ENCODE measurements around the gene CYP51A1.
"Not testable (repeated sequence)": the region's sequence is repeated elsewhere in the genome, so short reads cannot be mapped to it uniquely, and the experiment has no call there.

CYP51A1 gene

GRCh38 chr7:92134271-92135051 is at the start of gene CYP51A1:
CYP51A1 (minus strand) TSS chr7:92134477; CDS start chr7:92134364, 113 bp downstream.
- no peak for FAIRE-seq

DNA sequence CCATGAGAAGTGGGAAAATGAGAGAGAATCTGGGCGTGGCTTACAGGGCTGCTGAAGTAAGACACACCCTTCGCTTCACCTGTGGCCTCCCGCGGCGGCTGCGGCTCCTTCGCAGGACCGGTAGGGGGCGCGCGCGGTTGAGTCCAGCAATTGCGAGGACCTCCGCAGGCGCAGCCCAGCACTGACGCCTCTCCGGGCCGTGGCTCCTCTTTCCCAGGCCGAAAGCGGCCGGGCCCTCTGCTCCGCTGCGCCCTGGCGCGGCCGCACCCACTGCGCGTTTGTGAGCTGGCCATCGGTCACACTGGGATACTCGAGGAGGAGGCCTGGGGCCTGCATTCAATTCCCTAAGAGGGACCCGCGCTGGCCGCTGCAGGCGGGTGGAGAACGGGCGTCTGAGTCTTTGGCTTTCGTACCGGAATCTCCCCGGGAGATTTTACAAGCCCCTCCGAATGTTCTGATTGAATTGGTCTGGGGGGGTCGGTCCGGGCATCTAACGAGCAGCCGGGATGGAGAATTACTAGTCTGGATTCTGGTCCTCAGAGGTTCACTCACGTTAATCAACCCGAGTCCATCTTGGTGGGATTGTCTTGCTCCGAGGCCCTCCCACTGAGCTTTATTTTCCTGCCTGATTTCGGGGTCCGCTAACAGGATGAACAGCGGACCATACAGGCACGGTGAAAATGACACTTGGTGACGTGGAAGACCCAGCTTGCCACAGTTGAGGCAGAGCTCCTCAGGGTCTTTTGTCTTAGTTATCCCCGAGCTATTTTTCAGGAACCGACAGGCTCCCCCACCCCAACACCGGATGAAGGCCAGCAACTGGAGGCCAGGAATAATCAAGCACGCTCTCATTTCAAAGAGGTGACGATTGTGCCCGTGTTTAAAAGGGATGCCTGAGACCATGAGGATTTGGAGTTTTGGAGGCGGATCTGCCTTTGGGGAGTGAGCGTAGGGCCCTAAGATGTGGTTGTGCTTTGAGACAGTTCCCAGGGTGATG is 44.9 kb upstream of the CYP51A1 start, which contains the start of gene LRRD1:
Gene LRRD1, minus strand, starts transcription at position 215 of the 997 bp plus-strand sequence. CDS start 13,940 bp downstream, outside the sequence.
- DNase-seq (ENCODE audit: low spot score) (peak; percentile 67), FAIRE-seq (no peak)

More at GRCh38 chr7:92134271-92135051, at the start of gene CYP51A1:
- peak; percentile 70 for DNase-seq (ENCODE audit: low spot score)

DNA sequence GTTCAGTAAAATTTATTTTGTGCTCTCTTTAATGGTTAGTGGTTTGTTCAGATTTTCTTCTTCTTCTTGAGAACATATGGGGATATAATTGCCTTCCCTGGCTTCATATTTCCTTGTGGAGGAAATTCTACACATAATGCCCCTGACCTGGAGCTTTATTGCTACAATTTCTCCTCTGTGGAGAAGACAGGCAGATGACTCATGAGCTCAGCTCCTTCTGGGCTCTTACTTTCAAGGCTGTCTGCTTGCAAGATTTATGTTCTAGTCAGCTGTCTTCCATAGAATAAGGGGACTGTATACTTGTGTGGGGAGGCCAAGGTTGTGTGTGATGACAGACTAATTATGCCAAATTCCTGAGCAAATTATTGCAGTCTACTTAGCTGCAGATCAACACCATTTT is 43.1 kb upstream of the CYP51A1 start:
- FAIRE-seq: no peak
- no peak for DNase-seq (ENCODE audit: low spot score)

DNA sequence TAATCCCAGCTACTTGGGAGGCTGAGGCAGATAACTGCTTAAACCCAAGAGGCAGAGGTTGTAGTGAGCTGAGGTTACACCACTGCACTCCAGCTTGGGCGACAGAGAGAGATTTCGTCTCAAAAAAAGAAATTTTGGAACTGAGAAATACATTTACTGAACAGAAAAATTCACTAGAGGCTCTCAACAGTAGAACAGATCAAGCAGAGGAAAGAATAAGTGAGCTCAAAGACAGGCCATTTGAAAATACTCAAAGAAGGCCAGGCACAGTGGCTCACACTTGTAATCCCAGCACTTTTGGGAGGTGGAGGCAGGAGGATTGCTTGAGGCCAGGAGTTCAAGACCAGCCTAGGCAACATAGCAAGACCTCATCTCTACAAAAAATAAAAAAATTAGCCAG is 35.3 kb upstream of the CYP51A1 start:
- DNase-seq (ENCODE audit: low spot score); FAIRE-seq: not testable (repeated sequence)

DNA sequence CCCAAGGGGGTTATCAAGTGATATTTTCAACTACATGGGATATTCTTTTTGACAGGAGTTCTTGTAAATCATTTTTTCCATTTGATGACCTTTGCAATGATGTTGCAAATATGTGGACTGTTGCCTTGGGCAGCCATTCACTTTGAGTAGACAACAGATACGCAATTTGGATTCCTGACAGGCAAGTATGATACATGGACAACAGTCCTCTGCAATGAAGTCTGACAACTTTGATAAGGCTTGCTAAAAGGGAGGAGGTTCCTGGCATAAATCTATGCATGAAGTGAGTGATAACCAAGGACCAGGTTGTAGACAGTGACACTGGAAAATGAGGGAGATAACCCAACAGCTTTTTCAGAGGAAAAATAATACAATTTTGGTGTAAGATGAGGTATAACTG is 27.0 kb upstream of the CYP51A1 start:
- DNase-seq (ENCODE audit: low spot score) (peak; percentile 2), FAIRE-seq (no peak)

DNA sequence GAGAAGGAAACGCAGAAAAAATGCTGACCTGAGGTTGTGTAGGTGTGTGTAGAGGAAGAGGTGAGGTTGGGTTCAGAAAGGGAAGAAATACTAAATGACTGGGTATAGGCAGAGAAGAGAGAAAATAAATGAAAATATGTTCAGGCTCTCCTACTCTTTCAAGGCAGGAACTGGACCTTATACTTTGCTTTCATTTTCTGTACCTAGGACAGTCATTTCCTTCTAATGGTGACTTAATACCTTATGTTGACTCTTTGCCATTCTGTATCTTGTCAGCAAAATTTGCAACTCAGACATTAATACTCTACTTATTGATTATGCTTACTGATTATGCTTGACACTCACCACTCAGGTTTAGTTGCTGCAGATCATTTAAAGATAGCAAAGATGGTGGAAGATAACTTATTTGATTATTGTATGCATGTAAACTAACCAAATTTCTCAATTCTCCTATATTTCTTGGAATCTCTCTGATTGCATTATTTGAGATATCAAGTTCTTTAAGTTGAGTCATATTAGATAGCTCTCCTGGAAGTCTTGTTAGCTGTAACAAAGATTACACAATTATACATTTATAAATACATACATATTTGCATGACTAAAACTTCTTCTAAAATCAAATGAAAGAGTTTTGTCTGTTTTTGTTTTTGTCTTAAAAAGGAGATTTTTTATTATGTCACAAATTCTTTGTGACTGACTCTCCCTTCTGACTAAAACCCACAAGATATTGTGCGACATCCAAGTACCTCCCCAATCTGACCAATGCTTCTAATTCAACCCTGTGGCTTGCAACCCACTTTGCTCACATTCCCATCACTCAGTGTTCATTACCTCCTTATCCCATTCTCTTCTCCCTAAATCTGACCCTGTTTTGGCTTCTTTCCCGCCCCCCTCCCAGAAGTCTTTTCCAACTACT is 24.6 kb upstream of the CYP51A1 start:
- peak; percentile 51 for FAIRE-seq
- peak; percentile 13 for DNase-seq (ENCODE audit: low spot score)

DNA sequence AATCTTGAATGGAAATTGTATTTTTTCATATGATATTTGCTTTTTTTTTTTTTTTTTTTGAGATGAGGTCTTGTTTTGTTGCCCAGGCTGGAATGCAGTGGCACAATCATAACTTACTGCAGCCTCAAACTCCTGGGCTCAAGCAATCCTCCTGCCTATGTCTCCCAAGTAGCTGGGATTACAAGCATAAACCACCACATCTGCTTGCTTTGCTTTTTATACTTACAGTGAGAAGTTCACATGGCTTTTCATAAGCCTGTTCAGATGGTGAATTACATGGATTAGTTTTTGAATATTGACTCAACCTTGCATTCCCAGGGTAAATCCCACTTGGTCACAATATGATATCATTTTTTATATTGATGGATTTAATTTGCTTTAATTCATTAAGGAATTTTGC is 22.7 kb upstream of the CYP51A1 start:
- FAIRE-seq (no peak), DNase-seq (ENCODE audit: low spot score) (no peak)

GRCh38 chr7:92155108-92155739 is 20.9 kb upstream of the CYP51A1 start:
- FAIRE-seq (no peak), DNase-seq (ENCODE audit: low spot score) (no peak)

- FAIRE-seq (no peak), DNase-seq (ENCODE audit: low spot score) (no peak)
Measured at GRCh38 chr7:92150450-92151017, 16.3 kb upstream of the CYP51A1 start.

DNA sequence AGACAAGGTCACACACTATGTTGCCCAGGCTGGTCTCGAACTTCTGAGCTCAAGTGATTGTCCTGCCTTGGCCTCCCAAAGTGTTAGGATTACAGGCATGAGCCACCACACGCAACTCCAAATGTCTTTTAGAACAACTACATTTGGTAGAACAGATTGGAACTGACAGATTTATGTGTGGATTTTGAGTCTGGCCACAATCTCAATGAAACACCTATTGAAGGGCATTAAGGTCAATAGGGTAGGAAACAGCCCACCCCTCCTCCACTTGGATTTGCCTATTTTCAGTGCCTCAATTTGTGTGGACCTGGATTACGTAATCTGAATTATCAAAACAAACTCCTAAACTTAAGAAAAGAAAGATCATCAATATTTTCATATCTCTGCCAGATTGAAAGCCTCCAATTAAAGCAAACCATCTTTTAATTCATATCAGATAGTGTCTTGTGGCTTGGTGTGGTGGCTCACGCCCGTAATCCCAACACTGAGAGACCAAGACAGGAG is 15.5 kb upstream of the CYP51A1 start:
- no peak for FAIRE-seq

GRCh38 chr7:92143192-92143880 is 9.1 kb upstream of the CYP51A1 start:
- not testable (repeated sequence) for FAIRE-seq; DNase-seq (ENCODE audit: low spot score)

More for the DNA sequence above, 15.5 kb upstream of the CYP51A1 start:
- DNase-seq (ENCODE audit: low spot score): no peak

DNA sequence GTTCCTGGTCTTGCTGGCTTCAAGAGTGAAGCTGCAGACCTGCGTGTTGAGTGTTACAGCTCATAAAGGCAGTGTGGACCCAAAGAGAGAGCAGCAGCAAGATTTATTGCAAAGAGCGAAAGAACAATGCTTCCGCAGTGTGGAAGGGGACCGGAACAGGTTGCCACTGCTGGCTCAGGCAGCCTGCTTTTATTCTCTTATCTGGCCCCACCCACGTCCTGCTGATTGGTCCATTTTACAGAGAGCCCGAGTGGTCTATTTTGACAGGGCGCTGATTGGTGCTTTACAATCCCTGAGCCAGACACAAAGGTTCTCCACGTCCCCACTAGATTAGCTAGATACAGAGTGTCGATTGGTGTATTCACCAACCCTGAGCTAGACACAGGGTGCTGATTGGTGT is 8.5 kb upstream of the CYP51A1 start:
- not testable (repeated sequence) for FAIRE-seq; DNase-seq (ENCODE audit: low spot score)

GRCh38 chr7:92141161-92141560 is 6.9 kb upstream of the CYP51A1 start:
- FAIRE-seq (no peak), DNase-seq (ENCODE audit: low spot score) (no peak)

DNA sequence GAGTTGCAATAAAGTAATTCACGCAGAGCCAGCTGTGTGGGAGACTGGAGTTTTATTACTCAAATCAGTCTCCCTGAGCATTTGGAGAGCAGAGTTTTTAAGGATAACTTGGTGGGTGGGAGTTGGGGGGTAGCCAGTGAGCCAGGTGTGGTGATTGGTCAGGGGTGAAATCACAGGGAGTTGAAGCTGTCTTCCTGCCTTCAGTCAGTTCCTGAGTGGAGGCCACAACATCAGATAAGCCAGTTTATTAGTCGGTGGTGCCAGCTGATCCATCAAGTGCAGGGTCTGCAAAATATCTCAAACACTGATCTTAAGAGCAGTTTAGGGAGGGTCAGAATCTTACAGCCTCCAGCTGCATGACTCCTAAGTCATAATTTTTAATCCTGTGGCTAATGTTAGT is 3.3 kb upstream of the CYP51A1 start:
- DNase-seq (ENCODE audit: low spot score) (no peak), FAIRE-seq (no peak)

GRCh38 chr7:92135052-92135889 is 994 bp upstream of the CYP51A1 start:
- DNase-seq (ENCODE audit: low spot score) (no peak), FAIRE-seq (no peak)

GRCh38 chr7:92133737-92134270 is 473 bp downstream of the CYP51A1 start:
- FAIRE-seq (no peak), DNase-seq (ENCODE audit: low spot score) (peak; percentile 39)

GRCh38 chr7:92133133-92133736 is 1.0 kb downstream of the CYP51A1 start:
- FAIRE-seq (no peak), DNase-seq (ENCODE audit: low spot score) (no peak)
